Glomerular visceral epithelial cell (primary cell): ENCODE results near the gene DPEP1.
"Not testable (repeated sequence)": the region's sequence is repeated elsewhere in the genome, so short reads cannot be mapped to it uniquely, and the experiment has no call there.

ENCODE experiments used
- DNase-seq: peaks from one replicate; pipeline ENCODE4 v3.0.0-alpha.2; 2016; ENCODE audit errors: extremely low spot score

The DPEP1 gene

DNA sequence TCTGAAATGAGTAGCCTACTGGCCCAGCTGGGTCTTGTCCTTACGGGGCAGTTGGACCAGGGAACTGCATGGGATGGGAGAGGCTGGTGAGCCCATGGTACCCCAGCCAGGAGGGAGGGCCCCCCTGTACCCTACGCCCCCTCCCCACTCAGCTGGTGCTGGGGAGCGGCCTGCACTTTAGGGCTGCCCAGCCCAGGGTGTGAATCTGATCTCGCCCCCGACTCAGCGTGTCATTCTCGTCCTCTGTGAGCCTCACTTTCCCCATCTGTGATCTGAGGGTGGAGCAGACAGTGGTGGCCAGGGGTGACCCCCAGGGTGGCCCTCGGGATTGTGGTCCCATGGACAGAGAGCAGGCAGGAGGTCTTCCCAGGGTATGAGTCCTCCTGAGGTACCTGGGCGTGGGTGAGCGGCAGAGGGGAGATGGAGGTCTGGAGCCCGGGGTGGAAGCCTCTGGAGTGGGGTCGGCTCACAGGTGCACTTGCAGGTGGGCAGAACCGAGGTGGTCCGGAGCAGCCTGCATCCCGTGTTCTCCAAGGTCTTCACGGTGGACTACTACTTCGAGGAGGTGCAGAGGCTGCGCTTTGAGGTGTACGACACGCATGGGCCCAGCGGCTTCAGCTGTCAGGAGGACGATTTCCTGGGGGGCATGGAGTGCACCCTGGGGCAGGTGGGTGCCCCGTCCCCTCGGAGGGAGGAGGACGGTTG, 36.2 kb upstream of the DPEP1 start:
- no peak for DNase-seq

DNA sequence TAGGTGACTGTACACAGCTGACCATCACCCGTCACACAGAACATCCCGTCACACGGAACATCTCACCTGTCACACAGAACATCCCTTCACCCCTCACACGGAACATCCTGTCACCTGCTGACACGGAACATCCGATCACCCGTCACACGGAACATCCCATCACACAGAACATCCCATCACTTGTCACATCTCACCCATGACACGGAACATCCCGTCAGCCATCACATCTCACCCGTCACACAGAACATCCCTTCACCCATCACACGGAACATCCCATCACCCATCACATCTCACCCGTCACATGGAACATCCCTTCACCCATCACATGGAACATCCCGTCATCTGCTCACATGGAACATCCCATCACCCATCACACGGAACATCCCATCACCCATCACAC, 34.1 kb upstream of the DPEP1 start:
- no peak for DNase-seq

DNA sequence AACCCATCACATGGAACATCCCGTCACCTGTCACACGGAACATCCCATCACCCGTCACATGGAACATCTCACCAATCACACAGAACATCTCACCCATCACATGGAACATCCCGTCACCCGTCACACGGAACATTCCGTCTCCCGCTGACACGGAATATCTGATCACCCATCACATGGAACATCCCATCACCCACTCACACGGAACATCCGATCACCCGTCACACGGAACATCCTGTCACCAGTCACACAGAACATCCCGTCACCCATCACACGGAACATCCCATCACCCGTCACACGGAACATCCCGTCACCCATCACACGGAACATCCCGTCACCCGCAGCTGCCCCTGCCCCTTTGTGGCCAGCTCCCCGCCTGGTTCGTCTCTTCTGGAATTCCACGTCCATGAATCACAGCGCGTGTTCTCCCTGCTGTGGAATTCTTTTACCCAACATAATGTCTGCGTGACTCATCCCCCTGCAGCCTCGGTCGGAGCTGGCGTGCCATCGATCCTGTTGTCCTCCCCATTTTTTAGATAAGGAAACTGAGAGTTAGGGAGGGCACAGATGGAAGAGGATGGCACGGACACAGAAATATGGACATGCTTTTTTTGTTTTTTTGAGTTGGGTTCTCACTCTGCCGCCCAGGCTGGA, 32.3 kb upstream of the DPEP1 start:
- DNase-seq: peak; percentile 94

DNA sequence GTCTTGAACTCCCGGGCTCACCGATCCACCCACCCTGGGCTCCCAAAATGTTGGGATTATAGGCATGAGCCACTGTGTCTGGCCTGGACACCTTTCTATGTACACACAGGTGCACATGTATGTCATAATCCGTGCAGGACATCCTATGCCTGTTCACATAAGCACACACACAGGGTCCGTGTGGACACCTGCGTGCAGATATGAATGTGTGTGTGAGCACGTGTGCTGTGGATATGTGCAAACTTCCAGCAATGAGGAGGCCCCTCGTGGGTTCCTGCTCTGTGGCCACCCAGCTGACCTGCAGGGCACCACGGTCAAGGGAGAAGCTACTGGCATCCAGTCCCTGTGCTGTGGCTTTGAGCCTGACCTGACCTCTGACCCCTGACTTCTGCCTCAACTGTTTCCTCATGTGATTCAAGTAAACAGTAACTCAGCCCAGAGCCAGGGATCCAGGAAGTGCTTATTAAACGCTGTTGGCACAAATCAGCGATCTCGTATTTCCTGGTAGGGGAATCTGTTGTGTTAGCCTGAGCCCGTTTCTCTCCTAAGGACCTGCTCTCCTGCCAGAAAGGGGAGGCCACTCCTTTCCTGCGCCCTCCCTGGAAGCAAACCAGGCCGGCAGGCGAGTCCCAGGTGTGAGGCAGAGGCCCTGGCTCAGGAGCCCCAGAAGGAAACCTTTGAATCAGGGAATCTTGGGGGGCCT, 31.4 kb upstream of the DPEP1 start:
- DNase-seq: peak; percentile 36

DNA sequence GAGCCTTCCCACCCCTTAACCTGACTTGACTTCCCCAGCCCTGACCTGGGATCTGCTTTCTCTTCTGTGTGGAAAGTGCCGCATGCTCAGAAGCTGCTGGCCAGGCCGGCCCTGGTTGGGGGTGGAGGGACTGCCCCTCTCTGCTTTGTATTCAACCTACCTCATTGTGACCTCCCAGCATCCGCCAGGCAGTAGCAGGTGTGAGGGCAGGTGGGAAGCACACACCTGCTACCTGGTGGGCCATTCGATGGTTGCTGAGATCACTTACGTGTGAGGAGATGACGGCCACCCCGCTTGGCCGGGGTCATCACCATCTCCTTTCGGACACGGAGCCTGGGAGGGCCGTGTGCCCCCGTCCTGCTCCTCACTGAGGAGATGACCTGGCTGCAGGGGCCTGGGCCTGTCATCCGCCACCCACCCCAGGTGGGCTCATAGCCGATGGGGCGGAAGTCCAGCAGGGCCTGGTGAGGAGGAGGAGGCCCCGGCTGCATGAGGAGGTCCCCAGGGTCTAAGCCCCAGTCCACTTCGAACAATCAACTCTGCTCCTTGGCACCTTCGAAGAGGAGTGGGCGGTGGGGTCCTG, 30.7 kb upstream of the DPEP1 start:
- DNase-seq: no peak

DNA sequence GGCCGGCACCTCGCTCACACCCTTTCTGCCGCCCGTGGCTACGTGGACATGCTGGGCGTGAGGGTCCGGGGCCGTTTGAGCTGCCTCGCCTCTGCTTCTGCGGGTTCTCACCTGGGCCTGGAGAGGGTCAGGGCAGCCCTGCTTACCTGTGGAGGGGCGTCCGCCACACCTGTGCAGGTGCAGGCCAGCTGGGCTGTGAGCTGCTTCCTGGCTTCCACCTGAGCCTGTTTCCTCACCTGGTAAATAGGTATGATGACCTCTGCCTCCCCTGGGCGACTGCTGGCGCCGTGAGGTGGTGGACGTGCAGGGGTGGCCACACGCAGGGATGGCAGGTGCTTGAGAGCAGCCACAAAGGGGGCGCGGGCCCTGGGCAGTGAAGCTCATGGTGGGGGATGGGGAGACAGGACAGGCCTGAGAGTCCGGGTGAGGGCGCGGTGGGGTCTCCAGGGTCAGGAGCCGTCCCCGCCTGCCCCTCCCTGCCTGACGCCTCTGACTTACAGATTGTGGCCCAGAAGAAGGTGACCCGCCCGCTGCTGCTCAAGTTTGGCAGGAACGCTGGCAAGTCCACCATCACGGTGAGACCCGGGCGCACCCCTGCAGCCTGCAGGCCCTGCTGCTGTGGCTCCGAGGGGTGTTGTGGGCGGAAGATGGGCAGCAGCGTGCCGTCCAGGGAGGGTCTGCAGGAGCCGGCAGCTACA, 30.1 kb upstream of the DPEP1 start:
- no peak for DNase-seq

DNA sequence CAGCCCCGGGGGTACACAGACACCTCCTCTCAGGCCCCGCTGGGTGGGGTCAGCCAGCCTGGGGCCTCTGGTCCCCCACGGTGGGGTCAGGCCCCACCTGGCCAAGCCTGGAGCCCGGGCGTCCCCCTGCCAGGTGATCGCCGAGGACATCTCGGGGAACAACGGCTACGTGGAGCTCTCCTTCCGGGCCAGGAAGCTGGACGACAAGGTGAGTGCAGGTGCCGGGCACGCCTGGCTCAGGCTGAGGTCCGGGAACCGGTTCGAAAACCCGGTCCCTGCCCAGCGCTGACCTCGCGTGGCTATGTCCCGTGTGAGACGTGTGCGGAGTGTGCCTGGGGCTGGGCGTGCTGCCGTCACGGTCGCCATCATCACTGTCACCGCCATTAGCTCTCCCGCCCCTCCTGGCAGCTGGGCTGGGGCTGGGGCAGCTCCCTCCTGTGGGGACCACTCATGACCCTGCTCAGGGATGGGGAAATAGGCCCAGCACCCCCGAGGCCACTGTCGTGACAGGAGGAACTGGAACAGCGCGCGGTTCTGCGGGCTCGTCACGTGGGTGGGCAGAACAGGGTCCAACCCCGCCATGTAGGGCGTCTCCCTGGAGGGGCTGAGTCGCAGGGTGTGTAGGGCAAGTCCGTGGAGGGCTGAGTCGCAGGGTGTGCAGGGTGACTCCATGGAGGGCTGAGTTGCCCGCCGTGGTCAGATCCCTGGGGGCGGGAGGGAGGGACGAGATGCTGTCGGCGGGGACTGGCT, 29.4 kb upstream of the DPEP1 start:
- DNase-seq: no peak

DNA sequence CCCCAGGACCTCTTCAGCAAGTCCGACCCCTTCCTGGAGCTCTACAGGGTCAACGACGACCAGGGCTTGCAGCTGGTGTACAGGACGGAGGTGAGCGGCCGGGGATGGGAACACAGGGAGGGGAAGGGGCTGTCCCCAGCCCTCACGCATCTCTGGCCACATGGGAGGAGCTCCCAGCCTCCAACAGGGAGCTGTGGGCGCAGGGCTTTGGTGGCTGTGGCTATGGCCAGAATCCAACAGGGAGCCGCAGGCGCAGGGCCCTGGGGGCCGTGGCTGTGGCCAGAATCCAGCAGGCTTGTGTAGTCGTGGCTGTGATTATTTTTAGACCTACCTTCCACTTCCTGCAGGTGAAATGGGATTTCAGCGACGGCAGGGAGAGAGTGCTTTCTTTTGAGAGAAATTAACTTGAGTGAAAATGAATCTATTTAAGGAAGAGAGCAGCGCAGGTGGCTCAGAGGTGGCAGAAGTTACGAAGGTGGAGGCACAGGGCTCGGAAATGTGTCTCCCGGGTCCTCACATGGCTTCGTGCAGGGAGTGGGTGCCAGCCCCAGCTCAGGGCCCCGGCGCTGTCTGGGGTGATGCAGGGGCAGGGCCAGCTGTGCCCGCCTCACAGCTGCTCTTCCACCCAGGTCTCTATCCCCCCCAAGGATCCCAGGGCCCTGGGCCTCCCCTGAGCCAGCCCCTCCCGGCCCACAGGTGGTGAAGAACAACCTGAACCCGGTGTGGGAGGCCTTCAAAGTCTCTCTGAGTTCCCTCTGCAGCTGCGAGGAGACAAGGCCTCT, 28.5 kb upstream of the DPEP1 start:
- no peak for DNase-seq

DNA sequence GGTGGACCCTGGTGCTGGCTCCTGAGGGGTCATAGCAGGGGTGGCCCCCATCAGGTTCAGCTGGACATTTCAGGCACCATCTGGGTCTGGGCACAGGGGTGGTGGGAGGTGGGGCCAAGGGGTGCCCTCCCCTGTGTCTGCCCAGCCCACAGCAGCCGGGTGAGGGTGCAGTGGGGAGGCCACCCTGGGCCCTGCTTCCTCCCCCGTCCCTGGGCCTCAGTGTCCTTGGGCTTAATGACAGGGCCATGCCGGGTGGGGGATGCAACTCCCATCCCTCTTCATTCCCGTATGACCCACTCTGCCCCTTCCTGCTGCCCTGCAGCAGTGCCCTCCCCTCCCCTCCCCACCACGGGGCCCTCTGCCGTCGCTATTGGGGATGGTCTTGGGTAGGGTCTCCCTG, 27.2 kb upstream of the DPEP1 start:
- DNase-seq: no peak

DNA sequence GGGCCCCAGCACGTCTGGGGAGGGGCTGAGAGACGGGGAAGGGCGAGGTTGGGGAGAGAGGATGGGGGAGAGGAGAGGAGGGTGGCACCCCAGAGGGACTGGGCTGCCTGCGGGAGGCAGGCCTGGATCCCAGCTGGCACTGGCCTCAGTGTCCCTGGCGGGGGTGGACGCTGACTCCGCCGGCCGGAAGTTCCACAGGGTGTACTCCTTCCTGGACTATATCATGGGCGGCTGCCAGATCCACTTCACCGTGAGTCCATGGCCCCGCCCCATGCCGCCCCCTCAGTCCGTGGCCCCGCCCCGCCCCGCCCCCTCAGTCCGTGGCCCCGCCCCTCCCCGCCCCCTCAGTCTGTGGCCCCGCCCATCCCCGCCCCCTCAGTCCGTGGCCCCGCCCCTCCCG, 26.6 kb upstream of the DPEP1 start:
- DNase-seq: no peak

DNA sequence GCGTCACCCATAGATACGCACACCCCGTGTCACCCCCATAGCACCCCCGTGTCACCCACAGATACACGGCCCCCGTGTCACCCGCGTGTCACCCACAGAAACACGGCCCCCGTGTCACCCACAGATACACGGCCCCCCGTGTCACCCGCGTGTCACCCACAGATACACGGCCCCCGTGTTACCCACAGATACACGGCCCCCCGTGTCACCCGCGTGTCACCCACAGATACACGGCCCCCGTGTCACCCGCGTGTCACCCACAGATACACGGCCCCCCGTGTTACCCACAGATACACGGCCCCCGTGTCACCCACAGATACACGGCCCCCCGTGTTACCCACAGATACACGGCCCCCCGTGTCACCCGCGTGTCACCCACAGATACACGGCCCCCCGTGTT, 25.8 kb upstream of the DPEP1 start:
- not testable (repeated sequence) for DNase-seq

DNA sequence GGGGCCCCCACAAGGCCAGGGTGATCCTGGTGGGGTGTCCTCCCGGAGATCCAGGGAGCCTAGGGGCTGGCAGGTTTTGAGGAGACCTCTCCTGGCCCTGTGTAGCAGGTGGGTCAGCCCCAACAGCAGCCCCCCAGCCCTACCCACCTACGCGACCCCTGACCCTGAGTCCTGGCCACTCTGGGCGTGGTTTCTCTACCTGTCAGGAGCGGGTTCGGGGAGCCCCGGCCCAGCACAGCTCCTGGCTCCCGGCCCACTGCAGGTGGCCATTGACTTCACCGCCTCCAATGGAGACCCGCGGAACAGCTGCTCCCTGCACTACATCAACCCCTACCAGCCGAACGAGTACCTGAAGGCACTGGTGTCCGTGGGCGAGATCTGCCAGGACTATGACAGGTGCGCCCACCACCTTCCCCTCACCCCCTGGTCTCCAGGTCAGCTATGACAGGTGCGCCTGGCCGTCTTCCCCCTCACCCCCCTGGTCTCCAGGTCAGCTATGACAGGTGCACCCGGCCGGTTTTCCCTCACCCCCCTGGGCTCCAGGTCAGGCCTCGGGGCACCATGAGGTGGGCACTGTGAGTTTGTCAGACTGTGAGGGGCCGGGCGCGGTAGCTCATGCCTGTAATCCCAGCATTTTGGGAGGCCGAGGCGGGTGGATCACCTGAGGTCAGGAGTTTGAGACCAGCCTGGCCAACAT, 24.9 kb upstream of the DPEP1 start:
- DNase-seq: no peak

DNA sequence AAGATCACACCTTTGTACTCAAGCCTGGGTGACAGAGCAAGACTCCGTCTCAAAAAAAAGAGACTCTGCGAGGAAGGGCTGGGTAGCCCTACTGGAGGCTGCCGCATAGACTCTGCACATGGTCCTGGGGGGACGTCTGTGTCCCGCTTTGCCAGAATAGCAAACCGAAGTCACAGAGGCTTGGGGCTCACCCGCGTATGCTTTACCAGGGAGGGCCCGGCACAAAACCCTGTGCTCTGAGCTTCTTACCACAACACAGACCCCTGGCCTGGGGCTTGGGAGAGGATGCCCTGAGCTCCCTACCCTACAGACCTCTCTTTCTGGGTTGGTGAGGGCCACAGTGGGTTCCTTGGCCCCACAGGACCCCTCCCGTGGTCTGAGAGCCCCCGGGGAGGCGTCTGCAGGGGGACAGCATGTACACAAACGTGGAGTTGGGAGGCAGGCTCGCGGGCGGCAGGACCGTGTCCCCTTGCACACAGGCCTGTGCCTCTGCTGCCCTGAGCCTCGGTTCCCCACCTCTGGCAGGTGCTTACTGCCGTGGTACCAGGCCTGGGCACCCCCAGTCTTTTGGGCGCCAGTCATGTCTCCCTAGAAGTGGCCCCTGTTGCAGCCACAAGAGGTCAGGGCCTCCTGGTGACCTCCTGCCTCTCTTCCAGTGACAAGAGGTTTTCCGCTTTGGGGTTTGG, 24.1 kb upstream of the DPEP1 start:
- DNase-seq: no peak

DNA sequence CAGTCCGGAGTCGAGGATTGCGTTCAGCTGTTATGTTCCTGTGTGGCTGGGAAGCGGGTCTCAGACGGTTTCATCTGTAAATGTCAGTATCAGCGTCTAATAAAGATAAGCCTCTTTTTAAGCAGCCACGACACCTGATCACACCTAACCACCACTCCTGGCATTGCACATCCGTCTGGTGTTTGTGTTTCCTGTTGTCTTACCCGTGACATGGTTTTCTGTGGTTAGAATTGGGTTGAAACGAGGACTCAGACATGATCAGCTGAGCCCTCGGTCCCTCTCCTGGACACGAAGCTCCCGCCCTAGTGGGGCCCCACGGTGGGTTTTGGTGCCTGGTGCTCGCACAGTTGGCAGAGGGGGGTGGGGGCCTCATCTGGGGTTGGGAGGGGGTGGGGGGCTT, 19.6 kb upstream of the DPEP1 start:
- DNase-seq: no peak

DNA sequence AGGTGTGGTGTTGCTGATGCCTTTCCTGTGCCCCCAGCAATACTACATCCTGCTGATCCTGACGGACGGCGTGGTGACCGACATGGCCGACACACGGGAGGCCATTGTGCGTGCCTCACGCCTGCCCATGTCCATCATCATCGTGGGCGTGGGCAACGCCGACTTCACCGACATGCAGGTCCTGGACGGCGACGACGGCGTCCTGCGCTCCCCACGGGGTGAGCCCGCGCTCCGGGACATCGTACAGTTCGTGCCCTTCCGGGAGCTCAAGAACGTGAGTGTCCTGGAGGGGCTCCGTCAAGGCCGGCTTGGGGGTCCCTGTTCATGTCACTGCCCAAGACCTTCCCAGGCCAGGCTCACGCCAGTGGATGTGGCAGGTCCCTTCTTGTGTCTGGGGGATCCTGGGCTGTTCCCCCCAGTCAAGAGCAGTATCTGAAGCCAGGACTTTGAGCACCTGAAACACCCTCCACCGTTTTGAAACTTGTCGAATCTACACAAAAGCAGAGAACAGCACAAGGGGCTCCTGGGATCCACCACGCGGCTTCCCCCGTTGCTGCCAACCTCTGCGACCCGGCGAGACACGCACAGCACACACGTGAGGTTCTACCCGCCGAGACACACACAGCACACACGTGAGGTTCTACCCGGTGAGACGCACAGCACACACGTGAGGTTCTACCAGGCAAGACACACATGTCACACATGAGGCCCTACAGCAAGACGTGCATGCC, 17.9 kb upstream of the DPEP1 start:
- DNase-seq: no peak

DNA sequence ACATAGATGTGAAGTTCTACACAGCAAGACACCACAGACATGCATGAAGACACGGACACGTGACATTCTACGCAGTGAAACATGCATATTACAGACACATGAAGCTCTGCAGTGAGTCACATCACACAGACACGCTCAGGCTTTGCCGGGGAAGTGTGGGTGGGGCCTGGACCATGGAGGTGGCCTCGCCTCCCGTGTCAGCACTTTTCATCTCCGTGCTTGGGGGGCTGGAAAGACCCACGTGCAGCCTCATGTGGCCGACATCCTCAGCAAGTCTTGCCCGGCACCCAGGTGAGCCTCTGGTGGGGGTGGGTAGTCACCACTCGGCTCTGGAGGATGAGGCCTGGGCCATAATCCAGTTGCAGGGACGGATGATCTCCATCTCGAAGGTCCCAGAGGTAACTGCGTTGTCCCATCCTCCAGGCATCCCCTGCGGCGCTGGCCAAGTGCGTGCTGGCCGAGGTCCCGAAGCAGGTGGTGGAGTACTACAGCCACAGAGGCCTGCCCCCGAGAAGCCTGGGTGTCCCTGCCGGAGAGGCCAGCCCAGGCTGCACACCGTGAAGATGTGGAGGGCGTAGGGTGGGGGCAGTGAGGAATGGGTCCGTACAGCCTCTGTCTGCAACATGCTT, 17.3 kb upstream of the DPEP1 start:
- no peak for DNase-seq

DNA sequence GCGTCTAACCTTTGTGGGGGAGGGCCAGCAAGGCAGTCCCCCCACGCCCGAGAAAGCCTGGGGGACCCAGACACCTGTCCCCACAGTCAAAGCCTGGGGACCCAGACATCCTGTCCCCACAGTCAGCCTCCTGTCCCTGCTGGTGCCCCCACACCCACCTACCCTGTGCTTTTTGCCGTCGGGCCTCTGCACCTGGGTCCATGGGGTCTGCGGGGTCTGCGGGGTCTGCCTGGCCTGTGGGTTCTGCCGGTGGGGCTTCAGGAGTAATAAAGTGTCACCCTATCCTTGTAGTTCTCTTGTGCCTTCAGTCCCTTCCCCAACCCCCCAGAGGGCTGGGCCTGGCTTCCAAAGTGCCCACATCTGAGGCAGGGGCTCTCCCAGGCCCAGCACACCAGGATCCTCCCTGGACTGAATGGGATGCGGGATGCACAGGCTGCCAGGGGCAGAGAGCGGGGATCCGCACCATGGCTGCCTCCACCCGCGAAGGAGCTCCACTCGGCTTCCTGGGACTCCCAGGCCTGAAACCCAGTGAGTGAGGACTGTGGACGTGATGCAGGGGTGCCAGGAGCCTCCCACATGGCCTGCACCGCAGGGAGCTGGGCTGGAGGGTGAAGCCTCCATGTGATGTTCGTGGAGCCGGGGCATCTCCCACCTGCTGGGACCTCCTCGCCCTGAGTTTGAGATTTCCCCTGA, 16.3 kb upstream of the DPEP1 start:
- no peak for DNase-seq

DNA sequence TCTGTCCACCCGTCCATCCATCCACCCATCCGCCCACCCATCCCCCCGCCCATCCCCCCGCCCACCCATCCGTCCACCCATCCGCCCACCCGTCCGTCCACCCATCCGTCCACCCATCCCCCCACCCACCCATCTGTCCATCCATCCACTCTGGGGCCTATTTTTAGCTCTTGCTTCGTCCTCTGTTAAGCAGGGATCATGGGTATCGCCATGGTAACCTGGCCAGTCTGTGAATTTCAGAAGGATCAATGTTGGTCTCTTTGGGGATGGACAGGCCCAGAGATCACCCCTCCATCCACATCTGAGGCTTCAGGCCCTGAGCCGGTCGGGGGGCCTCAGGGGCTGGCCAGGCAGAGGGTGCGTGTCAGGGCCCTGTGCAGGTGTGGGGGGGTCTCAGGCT, 15.2 kb upstream of the DPEP1 start:
- DNase-seq: peak; percentile 37
